ENCODE results near the gene SAYSD1. TPM values are rescaled to one million over a fixed set of nuclear protein-coding genes. Genes with fewer than 3 reads are reported as not detected.
A peak's percentile ranks its signal among the peaks of the same experiment; 100 is the strongest.
"Not testable (repeated sequence)": the region's sequence is repeated elsewhere in the genome, so short reads cannot be mapped to it uniquely, and the experiment has no call there.

SAYSD1 gene
- polyA plus RNA-seq, 1 experiment, result 12.8 TPM

DNA sequence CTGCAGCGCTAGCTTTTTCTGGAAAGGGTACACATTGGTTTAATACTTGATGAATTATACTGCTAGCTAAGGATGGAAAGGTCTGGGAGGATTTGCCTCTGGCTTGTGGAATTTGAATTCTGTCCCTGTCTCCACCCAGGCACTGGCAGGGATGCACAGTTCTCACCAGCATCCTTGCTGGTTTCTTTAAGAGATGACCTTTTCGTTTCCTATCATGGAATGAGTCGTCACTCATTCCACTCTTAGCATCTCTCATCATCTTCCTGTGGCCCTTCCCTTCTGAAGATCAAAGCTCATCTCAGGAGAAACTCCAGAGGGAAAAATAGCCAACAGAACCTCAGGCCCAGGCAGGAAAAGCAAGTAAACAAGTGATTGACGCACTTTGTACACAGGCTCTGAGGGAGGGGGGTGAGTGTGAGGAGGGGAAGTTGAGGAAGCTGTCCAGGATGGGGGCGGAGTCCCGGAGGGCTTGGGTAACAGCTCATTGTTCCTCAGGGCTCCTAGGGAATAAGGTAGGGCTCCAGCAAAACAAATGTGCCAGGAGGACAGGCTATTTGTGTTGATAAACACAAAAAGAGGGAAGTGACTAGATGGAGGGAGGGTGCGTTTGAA is 25.7 kb upstream of the SAYSD1 start:
- ChIA-PET CTCF (no interaction called here), POLR2A (no interaction called here)
- no peak for DNase-seq (ENCODE audit: low read depth, low spot score)
- TF ChIP-seq CTCF (IDR thresholded peaks at IDR 0.05; ENCODE audit: low read depth, low read length), result no peak
- H3K27ac ChIP-seq (ENCODE audit: low read depth, low read length), result no peak overlapping the region
- H3K4me3 ChIP-seq (ENCODE audit: low read depth, low read length), result no peak overlapping the region
- H3K9me3 ChIP-seq (ENCODE audit: control insufficient read depth, insufficient read depth, low read length), result no peaks in the 10 kb centered on the region
- H3K27me3 ChIP-seq (ENCODE audit: control insufficient read depth, insufficient read depth, low read length), result peaks cover 3% of the 10 kb centered on the region

DNA sequence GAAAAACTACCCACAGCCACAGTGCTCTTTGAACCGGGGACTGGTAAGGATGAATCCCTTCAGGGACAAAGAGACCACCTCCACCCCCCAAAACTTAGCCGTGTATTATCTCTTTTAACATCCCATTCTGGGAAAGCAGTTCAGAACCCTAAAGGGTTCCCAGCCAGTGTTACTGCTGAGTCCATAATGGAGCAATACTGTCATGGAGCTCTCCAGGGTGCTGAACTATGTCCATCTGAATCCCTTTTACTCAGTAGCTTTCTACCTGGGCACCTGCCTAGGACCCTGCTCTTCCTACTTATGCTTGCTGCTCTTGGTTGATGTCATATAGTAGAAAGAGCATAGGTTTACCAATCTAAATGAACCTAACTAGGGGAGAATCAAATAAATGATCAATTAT is 22.3 kb upstream of the SAYSD1 start:
- peak; percentile 6 for DNase-seq (ENCODE audit: low read depth, low spot score)
- no peak overlapping the region for H3K27ac ChIP-seq (ENCODE audit: low read depth, low read length)
- ChIA-PET CTCF (interaction anchor here (1.0 kb wide), 1 partner anchor 49 kb away, joined by 5 read pairs; no protein-coding TSS in a partner anchor), POLR2A (no interaction called here)
- no peak overlapping the region for H3K4me3 ChIP-seq (ENCODE audit: low read depth, low read length)
- H3K27me3 ChIP-seq (ENCODE audit: control insufficient read depth, insufficient read depth, low read length), result no peaks in the 10 kb centered on the region
- TF ChIP-seq CTCF (IDR thresholded peaks at IDR 0.05; ENCODE audit: low read depth, low read length), result no peak
- no peaks in the 10 kb centered on the region for H3K9me3 ChIP-seq (ENCODE audit: control insufficient read depth, insufficient read depth, low read length)

- CTCF ChIA-PET; H3K27me3 ChIP-seq (ENCODE audit: control insufficient read depth, insufficient read depth, low read length); POLR2A ChIA-PET; H3K4me3 ChIP-seq (ENCODE audit: low read depth, low read length); H3K9me3 ChIP-seq (ENCODE audit: control insufficient read depth, insufficient read depth, low read length); H3K27ac ChIP-seq (ENCODE audit: low read depth, low read length); DNase-seq (ENCODE audit: low read depth, low spot score): not testable (repeated sequence)
Measured at GRCh38 chr6:39136207-39136606, 21.2 kb upstream of the SAYSD1 start.

DNA sequence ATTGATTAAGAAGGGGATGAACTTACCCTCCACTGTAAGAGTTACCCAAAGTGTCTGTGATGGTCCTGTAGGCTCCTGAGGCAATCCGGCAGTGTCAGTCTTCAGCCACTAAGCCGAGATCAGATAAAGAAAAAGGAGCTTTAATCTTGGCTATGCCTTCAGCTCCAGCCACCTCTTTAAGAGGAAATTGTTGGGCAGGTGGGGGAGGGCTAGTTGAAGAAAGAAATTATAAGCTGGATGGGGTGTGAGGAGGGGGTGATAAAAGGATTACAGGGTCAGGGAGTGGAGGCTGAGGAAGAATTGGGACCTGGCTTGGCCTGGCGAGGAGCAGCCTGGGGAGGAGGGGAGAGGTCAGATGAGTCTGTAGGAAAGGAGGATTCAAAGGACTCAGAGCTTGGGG is 19.8 kb upstream of the SAYSD1 start:
- H3K4me3 ChIP-seq (ENCODE audit: low read depth, low read length); CTCF ChIA-PET; DNase-seq (ENCODE audit: low read depth, low spot score); H3K27ac ChIP-seq (ENCODE audit: low read depth, low read length); H3K9me3 ChIP-seq (ENCODE audit: control insufficient read depth, insufficient read depth, low read length); H3K27me3 ChIP-seq (ENCODE audit: control insufficient read depth, insufficient read depth, low read length); POLR2A ChIA-PET: not testable (repeated sequence)

DNA sequence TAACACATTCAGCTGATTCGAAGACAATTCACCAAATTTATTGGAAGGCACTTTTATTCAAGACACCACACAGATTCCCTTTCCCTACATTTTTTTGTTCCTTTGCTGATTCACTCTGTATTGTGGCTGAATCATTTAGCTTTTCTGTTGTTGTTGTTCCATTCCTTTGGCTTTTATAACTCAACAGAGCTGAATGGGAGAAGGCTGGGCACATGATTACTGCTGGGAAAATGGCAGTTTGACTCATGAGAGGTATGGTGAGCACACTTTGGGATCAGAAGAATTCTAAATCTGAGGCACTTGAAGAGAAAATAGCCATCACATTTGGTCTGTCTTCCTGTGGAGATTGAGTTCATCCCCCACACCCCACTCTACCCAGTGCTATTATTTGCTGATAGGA is 15.7 kb upstream of the SAYSD1 start:
- Histone ChIP-seq H3K27me3 (ENCODE audit: control insufficient read depth, insufficient read depth, low read length) (no peaks in the 10 kb centered on the region), H3K4me3 (ENCODE audit: low read depth, low read length) (no peak overlapping the region), H3K9me3 (ENCODE audit: control insufficient read depth, insufficient read depth, low read length) (no peaks in the 10 kb centered on the region), H3K27ac (ENCODE audit: low read depth, low read length) (no peak overlapping the region)
- no peak for DNase-seq (ENCODE audit: low read depth, low spot score)
- TF ChIP-seq CTCF (IDR thresholded peaks at IDR 0.05; ENCODE audit: low read depth, low read length), result no peak
- ChIA-PET CTCF (no interaction called here), POLR2A (no interaction called here)

DNA sequence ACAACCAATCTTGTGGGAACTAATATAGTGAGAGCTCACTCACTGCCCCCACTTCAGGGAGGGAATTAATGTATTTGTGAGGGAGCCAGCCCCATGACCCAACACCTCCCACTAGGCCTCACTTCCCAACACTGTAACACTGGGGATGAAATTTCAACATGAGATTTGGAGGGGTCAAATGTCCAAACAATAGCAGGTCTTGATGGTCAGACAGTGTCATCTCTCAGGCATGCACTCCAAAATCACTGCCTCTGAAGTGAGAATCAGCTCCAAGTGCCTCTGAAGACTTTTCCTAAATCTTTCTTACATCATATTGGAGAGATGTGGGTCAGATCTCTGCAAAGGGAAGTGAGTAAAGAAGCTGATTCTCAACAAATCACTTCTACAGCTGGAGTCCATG is 13.8 kb upstream of the SAYSD1 start:
- ChIA-PET POLR2A (no interaction called here), CTCF (no interaction called here)
- Histone ChIP-seq H3K4me3 (ENCODE audit: low read depth, low read length) (no peak overlapping the region), H3K9me3 (ENCODE audit: control insufficient read depth, insufficient read depth, low read length) (no peaks in the 10 kb centered on the region), H3K27me3 (ENCODE audit: control insufficient read depth, insufficient read depth, low read length) (no peaks in the 10 kb centered on the region), H3K27ac (ENCODE audit: low read depth, low read length) (no peak overlapping the region)
- DNase-seq (ENCODE audit: low read depth, low spot score), result no peak
- no peak for TF ChIP-seq CTCF (IDR thresholded peaks at IDR 0.05; ENCODE audit: low read depth, low read length)
